Measurements from ENCODE around the gene ZBTB8A. TPM values are rescaled to one million over a fixed set of nuclear protein-coding genes. Genes with fewer than 3 reads are reported as not detected.
A peak's percentile ranks its signal among the peaks of the same experiment; 100 is the strongest.

The ZBTB8A gene
- total RNA-seq, 1 donor from 2014 or later, result 0.11 TPM

GRCh38 chr1:32652244-32652962 is 113.2 kb downstream of the ZBTB8A start:
- intact Hi-C loops (cut with micrococcal nuclease), result loop anchor here (5.0 kb wide), 2 partner anchors 100 to 820 kb away; partner anchors contain the start of gene ZSCAN20
- peak overlapping the region; percentile 100 for H3K27ac Mint-ChIP-seq
- ATAC-seq (ENCODE audit: low read depth) (no peak), DNase-seq (no peak)
- peaks cover 66% of the 10 kb centered on the region for H3K4me1 Mint-ChIP-seq
- peak overlapping the region; percentile 97 for H3K4me3 Mint-ChIP-seq
- ChIA-PET POLR2A (interaction anchor here (0.8 kb wide), 1 partner anchor 354 kb away, joined by 4 read pairs; no protein-coding TSS in a partner anchor), CTCF (no interaction called here)
- no peak for TF ChIP-seq CTCF (IDR thresholded peaks at IDR 0.05)
- H3K9me3 Mint-ChIP-seq, result no peaks in the 10 kb centered on the region
- peaks cover 59% of the 10 kb centered on the region for H3K36me3 Mint-ChIP-seq (ENCODE audit: low read depth)
- no peaks in the 10 kb centered on the region for H3K27me3 Mint-ChIP-seq

Other genes starting within 250 kb of the ZBTB8A start
- 204 and 212 TPM in 2 replicates for gene HDAC1, start 247.3 kb upstream of the ZBTB8A start, total RNA-seq
- 132 TPM in 2 replicates for gene MARCKSL1, start 203.2 kb upstream of the ZBTB8A start, total RNA-seq
- 7.6 and 11.7 TPM in 2 replicates for gene FAM229A, start 176.9 kb upstream of the ZBTB8A start, total RNA-seq
- 3.5 and 6.1 TPM in 2 replicates for gene TSSK3, start 176.9 kb upstream of the ZBTB8A start, total RNA-seq
- gene BSDC1, start 145.0 kb upstream of the ZBTB8A start, total RNA-seq, result 51.8 and 72.2 TPM in 2 replicates
- 0.02 TPM in 1 of 2 replicates, not detected in the other for gene ZBTB8B, start 74.4 kb upstream of the ZBTB8A start, total RNA-seq
- gene ZBTB8OS, start 111.1 kb downstream of the ZBTB8A start, total RNA-seq, result 58.6 and 65.3 TPM in 2 replicates
- gene RBBP4, start 111.8 kb downstream of the ZBTB8A start, total RNA-seq, result 228 and 241 TPM in 2 replicates
- not detected in 2 replicates for gene SYNC, start 163.3 kb downstream of the ZBTB8A start, total RNA-seq